GM12878 (cell line): ENCODE results near the gene FBXW7. TPM values are rescaled to one million over a fixed set of nuclear protein-coding genes. Genes with fewer than 3 reads are reported as not detected.

Experiments
- ATAC-seq: fragments of 200-7000 bp; cut with Tn5 transposase; 3 replicates; pipeline ENCODE4 v1.9.1; 2020; ENCODE audit warnings: mild to moderate bottlenecking, moderate library complexity
- BruUV-seq: library from RNA; stranded (reverse); fragments of 400-500 nt; replicated peaks from 2 replicates; lab custom pipeline; 2021; lab: Mats Ljungman, UMichigan
- CTCF ChIA-PET: fragments of 300-600 bp; sonication (Branson Sonifier 250); formaldehyde crosslinking; extraction: SDS; loops from one replicate; lab custom pipeline; 2021; ENCODE audit warnings: inconsistent platforms; lab: Yijun Ruan, JAX
- POLR2A ChIA-PET: fragments of 350-600 bp; formaldehyde crosslinking; extraction: SDS; loops from one replicate; lab custom pipeline; 2021; ENCODE audit warnings: inconsistent platforms; lab: Charles Lee
- RAD21 ChIA-PET: fragments of 300-600 bp; sonication (Branson Sonifier 250); formaldehyde crosslinking; loops from one replicate; lab custom pipeline; 2023; ENCODE audit warnings: antibody characterized with exemption; ENCODE audit not compliant: unreplicated experiment; lab: Charles Lee
- SMC1A ChIA-PET: fragments of 300-600 bp; sonication (Branson Sonifier 250); formaldehyde crosslinking; loops from one replicate; lab custom pipeline; 2023; ENCODE audit not compliant: unreplicated experiment, uncharacterized antibody; lab: Charles Lee
- DNase-seq: peaks from one replicate; pipeline ENCODE4 v3.0.0-alpha.2; 2011; ENCODE audit warnings: low read depth, low spot score
- FAIRE-seq: peaks from 3 replicates; lab custom pipeline; 2011; peaks lifted over from hg19 to GRCh38; lab: Jason Lieb, UNC
- H2AFZ ChIP-seq: 2 replicates; pipeline ENCODE4 v1.6.0; 2011; ENCODE audit warnings: low read depth, low read length, control low read depth; ENCODE audit not compliant: control insufficient read depth
- H3K27ac ChIP-seq: 2 replicates; pipeline ENCODE4 v1.5.1; 2011; ENCODE audit warnings: control low read depth; ENCODE audit not compliant: control insufficient read depth, insufficient read depth
- H3K27me3 ChIP-seq, 2 experiments: replicated peaks in 1 of 2; 2 replicates each; pipeline versions ENCODE4 v1.6.0 to v1.6.1; 2011; ENCODE audit warnings: low read length in 1 of 2; ENCODE audit not compliant: control insufficient read depth in 2 of 2, insufficient read depth in 2 of 2
- H3K36me3 ChIP-seq, 2 experiments: 2 replicates each; pipeline ENCODE4 v1.5.1; 2011; ENCODE audit warnings: low read length in 1 of 2; ENCODE audit not compliant: control insufficient read depth in 2 of 2, insufficient read depth in 2 of 2
- H3K4me1 ChIP-seq: 2 replicates; pipeline ENCODE4 v1.6.1; 2011; ENCODE audit warnings: mild to moderate bottlenecking, low read length, moderate library complexity, mixed read lengths; ENCODE audit not compliant: control insufficient read depth, insufficient read depth
- H3K4me2 ChIP-seq: 2 replicates; pipeline ENCODE4 v1.6.0; 2011; ENCODE audit warnings: control low read depth; ENCODE audit not compliant: control insufficient read depth, insufficient read depth
- H3K4me3 ChIP-seq: fragments of 200-600 bp; sonication (generic); 2 replicates; pipeline ENCODE4 v1.5.1; 2016
- H3K79me2 ChIP-seq: 2 replicates; pipeline ENCODE4 v1.6.0; 2011; ENCODE audit warnings: low read length; ENCODE audit not compliant: control insufficient read depth, insufficient read depth
- H3K9ac ChIP-seq: 2 replicates; pipeline ENCODE4 v1.8.0; 2011; ENCODE audit warnings: low read length, control low read depth, mixed read lengths; ENCODE audit not compliant: control insufficient read depth, insufficient read depth
- H3K9me3 ChIP-seq: replicated peaks from 3 replicates; pipeline ENCODE4 v1.5.1; 2011; ENCODE audit warnings: mild to moderate bottlenecking, low read length; ENCODE audit not compliant: control insufficient read depth, insufficient read depth
- H4K20me1 ChIP-seq: 2 replicates; pipeline ENCODE4 v1.6.0; 2011; ENCODE audit not compliant: control insufficient read depth, insufficient read depth
- CHD2 ChIP-seq: IDR thresholded peaks from 2 replicates; pipeline ENCODE4 v1.6.1; 2011; ENCODE audit warnings: low read depth, low read length, improper control_type of control experiment, borderline replicate concordance
- ETV6 ChIP-seq, 2 experiments: fragments of 450-650 bp in 1 of 2; IDR thresholded peaks in 1 of 2; conservative IDR thresholded peaks in 1 of 2; 2 replicates each; pipeline ENCODE4 v1.6.1; 2014; ENCODE audit warnings: antibody characterized with exemption in 1 of 2, borderline replicate concordance in 1 of 2, low read depth in 1 of 2, mild to moderate bottlenecking in 1 of 2, moderate library complexity in 1 of 2
- IKZF2 ChIP-seq, 2 experiments: fragments of 450-650 bp; IDR thresholded peaks; 2 replicates each; pipeline ENCODE4 v1.6.1; 2017; ENCODE audit warnings: mild to moderate bottlenecking in 2 of 2, moderate library complexity in 2 of 2
- KAT2A ChIP-seq: conservative IDR thresholded peaks from 2 replicates; pipeline ENCODE4 v1.6.1; 2011; ENCODE audit warnings: low read depth, low read length; ENCODE audit not compliant: control insufficient read depth
- MEF2B ChIP-seq: fragments of 450-650 bp; IDR thresholded peaks from 2 replicates; pipeline ENCODE4 v1.6.1; 2018; ENCODE audit warnings: mild to moderate bottlenecking, moderate library complexity; ENCODE audit not compliant: partially characterized antibody, poor library complexity, severe bottlenecking
- PAX5 ChIP-seq: IDR thresholded peaks from 2 replicates; pipeline ENCODE4 v1.6.1; 2011; ENCODE audit warnings: low read depth, low read length, borderline replicate concordance
- POU2F2 ChIP-seq: IDR thresholded peaks from 3 replicates; pipeline ENCODE4 v1.6.1; 2011; ENCODE audit warnings: low read depth, mild to moderate bottlenecking, low read length, borderline replicate concordance
- RFX5 ChIP-seq: IDR thresholded peaks from 2 replicates; pipeline ENCODE4 v1.6.1; 2011; ENCODE audit warnings: low read depth, low read length, improper control_type of control experiment
- SREBF2 ChIP-seq: IDR thresholded peaks from 2 replicates; pipeline ENCODE4 v1.6.1; 2012; ENCODE audit warnings: mild to moderate bottlenecking, low read length
- TCF3 ChIP-seq: IDR thresholded peaks from 2 replicates; pipeline ENCODE4 v1.6.1; 2012; ENCODE audit warnings: low read depth, mild to moderate bottlenecking, low read length, borderline replicate concordance; ENCODE audit not compliant: insufficient read depth
- ZNF274 ChIP-seq: IDR thresholded peaks from one replicate; pipeline ENCODE4 v1.8.0; 2011; ENCODE audit not compliant: insufficient read length, insufficient read depth
- WGBS: methylation state at CpG from one replicate; pipeline ENCODE4 v1.1.6; 2016; ENCODE audit warnings: low lambda C conversion rate; ENCODE audit not compliant: insufficient replicate concordance, insufficient coverage; ENCODE audit errors: missing lambda C conversion rate; 5-methylcytosine and 5-hydroxymethylcytosine counted together
- in situ Hi-C: fragments of 300-500 bp; cut with MboI; formaldehyde crosslinking; loops from 9 replicates; pipeline ENCODE4 v1.14.3; 2018; ENCODE audit warnings: mixed read lengths
- intact Hi-C: fragments of 100-400 bp; cut with micrococcal nuclease; formaldehyde crosslinking; loops from one replicate; pipeline ENCODE4 v1.14.2; 2022; ENCODE audit not compliant: unreplicated experiment
- polyA plus RNA-seq, 11 experiments: library from polyadenylated mRNA; depleted of rRNA in 4 of 11; unstranded in 6 of 11; stranded (reverse) in 5 of 11; fragments of >200 nt; fragmentation: Nextera tagmentation in 4 of 11; fragmentation: Illumina TruSeq in 1 of 11; extraction: Ambion mirVana in 4 of 11; extraction: Trizol in 1 of 11; gene quantifications; 1 replicate in 1 of 11; 2 replicates in 10 of 11; pipeline versions ENCODE4 v1.2.1 to v1.2.3, GENCODE V29; 2011 to 2016; ENCODE audit warnings: inconsistent platforms in 2 of 11, missing spikeins in 2 of 11, low read depth in 1 of 11
- total RNA-seq, 4 experiments: library from RNA; depleted of rRNA in 3 of 4; stranded (reverse); fragments of >200 nt in 3 of 4; fragmentation: Illumina TruSeq in 1 of 4; extraction: Trizol in 1 of 4; gene quantifications; 2 replicates each; pipeline versions ENCODE4 v1.2.1 to v1.2.3, GENCODE V29; 2013 to 2021
- TF ChIP-seq, protein P1 (sequence below): IDR thresholded peaks from 2 replicates; pipeline ENCODE4 v1.6.1; 2011; ENCODE audit warnings: borderline replicate concordance, low read depth, mild to moderate bottlenecking, moderate library complexity, low read length; ENCODE audit not compliant: insufficient read depth, poor library complexity, severe bottlenecking
- TF ChIP-seq, protein P2 (sequence below): IDR thresholded peaks from 2 replicates; pipeline ENCODE4 v1.6.1; 2011; ENCODE audit warnings: low read depth, low read length, improper control_type of control experiment, borderline replicate concordance
- TF ChIP-seq, protein P3 (sequence below), 3 experiments: IDR thresholded peaks in 2 of 3; conservative IDR thresholded peaks in 1 of 3; 2 replicates each; pipeline ENCODE4 v1.5.1; 2011; ENCODE audit warnings: low read depth in 3 of 3, low read length in 3 of 3, mild to moderate bottlenecking in 3 of 3, control low read depth in 2 of 3, moderate library complexity in 2 of 3, inconsistent platforms in 1 of 3, mixed read lengths in 1 of 3; ENCODE audit not compliant: control insufficient read depth in 2 of 3, insufficient read depth in 1 of 3; ENCODE audit errors: extremely low read depth in 1 of 3
- TF ChIP-seq, protein P4 (sequence below): fragments of 450-650 bp; IDR thresholded peaks from 2 replicates; pipeline ENCODE4 v1.6.1; 2018; ENCODE audit warnings: mild to moderate bottlenecking, low read depth, moderate library complexity; ENCODE audit not compliant: partially characterized antibody

Gene FBXW7
- total and polyA plus RNA-seq, 10 of the 15 experiments (the other 5 are each of a cell fraction or from before 2014, with no cell fraction given): 35.8 to 118 (median 47.2) TPM

DNA sequence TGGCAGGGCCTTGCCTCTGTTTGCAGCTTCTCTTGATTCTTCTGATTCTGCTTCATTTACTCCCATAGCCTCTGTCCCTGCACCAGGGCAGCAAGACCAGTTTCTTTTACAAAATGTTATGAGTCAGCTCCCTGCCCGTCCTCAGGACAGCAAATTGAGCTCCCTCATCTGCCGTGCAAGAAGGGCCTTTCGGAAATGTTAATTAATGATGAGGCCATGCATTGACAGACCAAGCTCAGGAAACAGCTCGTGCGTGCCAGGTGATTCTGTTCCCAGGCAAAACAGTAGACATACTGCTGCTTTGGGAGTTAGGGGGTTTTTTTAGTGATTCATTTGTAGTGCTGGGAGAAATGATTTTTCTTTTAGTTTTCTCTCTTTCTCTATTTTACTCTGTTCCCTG lies 231.7 kb downstream of the FBXW7 start (continued):
- TF ChIP-seq, protein P1, sequence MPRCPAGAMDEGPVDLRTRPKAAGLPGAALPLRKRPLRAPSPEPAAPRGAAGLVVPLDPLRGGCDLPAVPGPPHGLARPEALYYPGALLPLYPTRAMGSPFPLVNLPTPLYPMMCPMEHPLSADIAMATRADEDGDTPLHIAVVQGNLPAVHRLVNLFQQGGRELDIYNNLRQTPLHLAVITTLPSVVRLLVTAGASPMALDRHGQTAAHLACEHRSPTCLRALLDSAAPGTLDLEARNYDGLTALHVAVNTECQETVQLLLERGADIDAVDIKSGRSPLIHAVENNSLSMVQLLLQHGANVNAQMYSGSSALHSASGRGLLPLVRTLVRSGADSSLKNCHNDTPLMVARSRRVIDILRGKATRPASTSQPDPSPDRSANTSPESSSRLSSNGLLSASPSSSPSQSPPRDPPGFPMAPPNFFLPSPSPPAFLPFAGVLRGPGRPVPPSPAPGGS: peak; percentile 61
- no peak for TF ChIP-seq RFX5
- peak; percentile 52 for TF ChIP-seq MEF2B

DNA sequence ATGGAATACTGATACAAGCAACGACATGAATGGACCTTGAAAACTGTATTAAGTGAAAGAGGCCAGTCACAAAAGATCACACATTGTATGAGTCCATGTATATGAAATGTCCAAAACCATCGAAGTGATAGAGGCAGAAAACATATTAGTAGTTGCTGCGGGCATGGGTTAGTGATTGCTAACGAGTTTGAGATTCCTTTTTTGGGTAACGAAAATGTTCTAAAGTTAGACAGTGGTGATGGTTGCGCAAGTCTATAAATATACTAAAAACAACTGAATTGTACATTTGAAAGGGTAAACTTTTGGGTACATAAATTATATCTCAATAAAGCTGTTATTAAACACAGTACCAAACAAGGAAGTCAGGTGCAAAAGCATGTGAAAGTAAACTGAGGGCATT lies 234.5 kb downstream of the FBXW7 start:
- POLR2A ChIA-PET: no interaction called here
- H3K27ac ChIP-seq: no peak overlapping the region
- no TSS peak for BruUV-seq
- SMC1A ChIA-PET: interaction anchor here (0.6 to 0.8 kb wide), 2 partner anchors 13 to 261 kb away, joined by 3 read pairs; no protein-coding TSS in a partner anchor
- no peak overlapping the region for H3K4me3 ChIP-seq
- H3K9me3 ChIP-seq: no peaks in the 10 kb centered on the region
- H3K4me1 ChIP-seq: no peaks in the 10 kb centered on the region
- RAD21 ChIA-PET: no interaction called here
- no peak overlapping the region for H2AFZ ChIP-seq
- no peaks in the 10 kb centered on the region for H3K79me2 ChIP-seq
- H3K36me3 ChIP-seq: no peaks in the 10 kb centered on the region
- in situ Hi-C loops: no loop called here
- ATAC-seq (no peak), DNase-seq (no peak), FAIRE-seq (no peak)
- intact Hi-C loops: loop anchor here (10.0 kb wide), 1 partner anchor 237 kb away; no protein-coding TSS in a partner anchor
- no peak overlapping the region for H3K4me2 ChIP-seq
- H3K9ac ChIP-seq: no peak overlapping the region
- H4K20me1 ChIP-seq: no peaks in the 10 kb centered on the region
- CTCF ChIA-PET: no interaction called here
- no peaks in the 10 kb centered on the region for H3K27me3 ChIP-seq
- WGBS: 27% methylated on average over 6 of the region's 6 CpGs
- TF ChIP-seq, protein P2, sequence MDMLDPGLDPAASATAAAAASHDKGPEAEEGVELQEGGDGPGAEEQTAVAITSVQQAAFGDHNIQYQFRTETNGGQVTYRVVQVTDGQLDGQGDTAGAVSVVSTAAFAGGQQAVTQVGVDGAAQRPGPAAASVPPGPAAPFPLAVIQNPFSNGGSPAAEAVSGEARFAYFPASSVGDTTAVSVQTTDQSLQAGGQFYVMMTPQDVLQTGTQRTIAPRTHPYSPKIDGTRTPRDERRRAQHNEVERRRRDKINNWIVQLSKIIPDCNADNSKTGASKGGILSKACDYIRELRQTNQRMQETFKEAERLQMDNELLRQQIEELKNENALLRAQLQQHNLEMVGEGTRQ: no peak
- no peak for TF ChIP-seq ETV6 (conservative IDR thresholded peaks at IDR 0.05 in 1 of 2, IDR thresholded peaks at IDR 0.05 in 1 of 2; ENCODE audit: borderline replicate concordance in 1 of 2, low read depth in 1 of 2)
- TF ChIP-seq ZNF274: no peak
- no peak for TF ChIP-seq TCF3
- no peak for TF ChIP-seq CHD2
- no peak for TF ChIP-seq IKZF2 (IDR thresholded peaks at IDR 0.05)
- TF ChIP-seq, protein P3, sequence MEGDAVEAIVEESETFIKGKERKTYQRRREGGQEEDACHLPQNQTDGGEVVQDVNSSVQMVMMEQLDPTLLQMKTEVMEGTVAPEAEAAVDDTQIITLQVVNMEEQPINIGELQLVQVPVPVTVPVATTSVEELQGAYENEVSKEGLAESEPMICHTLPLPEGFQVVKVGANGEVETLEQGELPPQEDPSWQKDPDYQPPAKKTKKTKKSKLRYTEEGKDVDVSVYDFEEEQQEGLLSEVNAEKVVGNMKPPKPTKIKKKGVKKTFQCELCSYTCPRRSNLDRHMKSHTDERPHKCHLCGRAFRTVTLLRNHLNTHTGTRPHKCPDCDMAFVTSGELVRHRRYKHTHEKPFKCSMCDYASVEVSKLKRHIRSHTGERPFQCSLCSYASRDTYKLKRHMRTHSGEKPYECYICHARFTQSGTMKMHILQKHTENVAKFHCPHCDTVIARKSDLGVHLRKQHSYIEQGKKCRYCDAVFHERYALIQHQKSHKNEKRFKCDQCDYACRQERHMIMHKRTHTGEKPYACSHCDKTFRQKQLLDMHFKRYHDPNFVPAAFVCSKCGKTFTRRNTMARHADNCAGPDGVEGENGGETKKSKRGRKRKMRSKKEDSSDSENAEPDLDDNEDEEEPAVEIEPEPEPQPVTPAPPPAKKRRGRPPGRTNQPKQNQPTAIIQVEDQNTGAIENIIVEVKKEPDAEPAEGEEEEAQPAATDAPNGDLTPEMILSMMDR (IDR thresholded peaks at IDR 0.05 in 2 of 3, conservative IDR thresholded peaks at IDR 0.05 in 1 of 3; ENCODE audit: control insufficient read depth in 2 of 3, extremely low read depth in 1 of 3, insufficient read depth in 1 of 3, low read depth in 3 of 3, low read length in 3 of 3): no peak
- no peak for TF ChIP-seq KAT2A
- TF ChIP-seq PAX5: no peak
- TF ChIP-seq, protein P4, sequence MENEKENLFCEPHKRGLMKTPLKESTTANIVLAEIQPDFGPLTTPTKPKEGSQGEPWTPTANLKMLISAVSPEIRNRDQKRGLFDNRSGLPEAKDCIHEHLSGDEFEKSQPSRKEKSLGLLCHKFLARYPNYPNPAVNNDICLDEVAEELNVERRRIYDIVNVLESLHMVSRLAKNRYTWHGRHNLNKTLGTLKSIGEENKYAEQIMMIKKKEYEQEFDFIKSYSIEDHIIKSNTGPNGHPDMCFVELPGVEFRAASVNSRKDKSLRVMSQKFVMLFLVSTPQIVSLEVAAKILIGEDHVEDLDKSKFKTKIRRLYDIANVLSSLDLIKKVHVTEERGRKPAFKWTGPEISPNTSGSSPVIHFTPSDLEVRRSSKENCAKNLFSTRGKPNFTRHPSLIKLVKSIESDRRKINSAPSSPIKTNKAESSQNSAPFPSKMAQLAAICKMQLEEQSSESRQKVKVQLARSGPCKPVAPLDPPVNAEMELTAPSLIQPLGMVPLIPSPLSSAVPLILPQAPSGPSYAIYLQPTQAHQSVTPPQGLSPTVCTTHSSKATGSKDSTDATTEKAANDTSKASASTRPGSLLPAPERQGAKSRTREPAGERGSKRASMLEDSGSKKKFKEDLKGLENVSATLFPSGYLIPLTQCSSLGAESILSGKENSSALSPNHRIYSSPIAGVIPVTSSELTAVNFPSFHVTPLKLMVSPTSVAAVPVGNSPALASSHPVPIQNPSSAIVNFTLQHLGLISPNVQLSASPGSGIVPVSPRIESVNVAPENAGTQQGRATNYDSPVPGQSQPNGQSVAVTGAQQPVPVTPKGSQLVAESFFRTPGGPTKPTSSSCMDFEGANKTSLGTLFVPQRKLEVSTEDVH: no peak
- TF ChIP-seq POU2F2: no peak
- no peak for TF ChIP-seq SREBF2
